ENCODE data around the gene TSNAX.
A peak's percentile ranks its signal among the peaks of the same experiment; 100 is the strongest.

Gene TSNAX

DNA sequence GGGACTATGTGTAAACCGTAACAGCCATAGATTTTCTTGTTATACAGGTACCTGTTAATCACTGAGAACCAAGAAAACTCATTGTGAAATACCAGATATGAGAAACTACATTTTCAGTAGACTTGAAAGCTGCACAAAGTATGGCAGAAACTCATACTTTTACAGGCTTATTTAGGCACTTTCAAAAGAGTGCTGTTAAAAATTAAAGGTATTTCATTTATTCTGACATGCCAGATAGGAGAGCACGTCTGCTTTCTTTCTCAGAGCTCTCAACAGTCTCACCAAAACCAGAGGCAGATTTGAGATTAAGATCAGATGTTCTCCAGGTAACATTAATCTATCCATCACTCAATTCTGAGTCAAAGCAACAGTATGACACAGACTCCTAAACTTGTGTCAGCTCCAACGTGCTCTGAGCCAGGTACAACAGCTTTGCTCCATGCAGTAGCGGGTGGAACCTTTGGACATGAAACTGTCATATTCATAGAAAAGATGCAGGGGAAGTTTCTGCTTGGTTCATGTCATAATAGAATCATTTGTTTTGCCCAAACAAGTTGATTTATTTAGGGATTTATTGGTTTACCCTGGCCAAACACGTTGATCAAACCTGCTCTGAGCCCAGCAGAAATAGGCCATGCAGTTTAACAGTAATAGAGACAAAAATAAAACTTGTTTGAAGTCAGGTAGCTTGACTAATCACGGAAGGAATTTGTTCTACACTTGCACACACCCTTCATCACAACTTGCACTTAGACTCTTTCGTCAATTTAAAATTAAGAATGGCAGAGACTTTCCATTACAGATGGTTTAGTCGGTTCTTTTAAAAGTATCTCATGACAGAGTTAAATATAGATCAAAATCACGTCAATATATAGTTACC is 20.8 kb upstream of the TSNAX start:
- DNase-seq (ENCODE audit: low read depth): no peak
- TF ChIP-seq, protein P1, sequence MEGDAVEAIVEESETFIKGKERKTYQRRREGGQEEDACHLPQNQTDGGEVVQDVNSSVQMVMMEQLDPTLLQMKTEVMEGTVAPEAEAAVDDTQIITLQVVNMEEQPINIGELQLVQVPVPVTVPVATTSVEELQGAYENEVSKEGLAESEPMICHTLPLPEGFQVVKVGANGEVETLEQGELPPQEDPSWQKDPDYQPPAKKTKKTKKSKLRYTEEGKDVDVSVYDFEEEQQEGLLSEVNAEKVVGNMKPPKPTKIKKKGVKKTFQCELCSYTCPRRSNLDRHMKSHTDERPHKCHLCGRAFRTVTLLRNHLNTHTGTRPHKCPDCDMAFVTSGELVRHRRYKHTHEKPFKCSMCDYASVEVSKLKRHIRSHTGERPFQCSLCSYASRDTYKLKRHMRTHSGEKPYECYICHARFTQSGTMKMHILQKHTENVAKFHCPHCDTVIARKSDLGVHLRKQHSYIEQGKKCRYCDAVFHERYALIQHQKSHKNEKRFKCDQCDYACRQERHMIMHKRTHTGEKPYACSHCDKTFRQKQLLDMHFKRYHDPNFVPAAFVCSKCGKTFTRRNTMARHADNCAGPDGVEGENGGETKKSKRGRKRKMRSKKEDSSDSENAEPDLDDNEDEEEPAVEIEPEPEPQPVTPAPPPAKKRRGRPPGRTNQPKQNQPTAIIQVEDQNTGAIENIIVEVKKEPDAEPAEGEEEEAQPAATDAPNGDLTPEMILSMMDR (conservative IDR thresholded peaks at IDR 0.05; ENCODE audit: control insufficient read depth, insufficient read depth, low read depth, low read length): no peak
- no peak overlapping the region for H3K4me3 ChIP-seq (ENCODE audit: control insufficient read depth, low read depth, low read length)

DNA sequence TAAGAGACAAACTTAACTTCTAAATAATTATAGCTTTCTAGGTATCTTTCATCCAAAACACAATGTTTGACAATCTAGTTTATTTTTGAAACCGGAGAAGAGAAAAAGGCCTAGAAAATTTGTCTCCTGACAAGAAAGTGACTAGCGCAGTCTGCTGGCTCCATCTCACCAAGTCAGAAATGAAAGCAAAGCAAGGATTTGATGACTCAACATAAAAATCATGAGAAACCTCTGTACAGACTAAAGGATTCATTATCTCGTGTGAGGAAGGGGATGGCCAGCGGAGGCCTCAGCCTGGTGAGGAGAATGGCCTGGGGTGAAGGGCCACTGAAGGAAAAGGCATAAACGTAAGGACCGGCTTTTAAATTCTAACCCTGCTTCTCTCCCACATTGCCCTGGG is 20.0 kb upstream of the TSNAX start:
- peak; percentile 56 for DNase-seq (ENCODE audit: low read depth)
- no peak overlapping the region for H3K4me3 ChIP-seq (ENCODE audit: control insufficient read depth, low read depth, low read length)
- TF ChIP-seq, protein P1 (conservative IDR thresholded peaks at IDR 0.05; ENCODE audit: control insufficient read depth, insufficient read depth, low read depth, low read length): no peak

DNA sequence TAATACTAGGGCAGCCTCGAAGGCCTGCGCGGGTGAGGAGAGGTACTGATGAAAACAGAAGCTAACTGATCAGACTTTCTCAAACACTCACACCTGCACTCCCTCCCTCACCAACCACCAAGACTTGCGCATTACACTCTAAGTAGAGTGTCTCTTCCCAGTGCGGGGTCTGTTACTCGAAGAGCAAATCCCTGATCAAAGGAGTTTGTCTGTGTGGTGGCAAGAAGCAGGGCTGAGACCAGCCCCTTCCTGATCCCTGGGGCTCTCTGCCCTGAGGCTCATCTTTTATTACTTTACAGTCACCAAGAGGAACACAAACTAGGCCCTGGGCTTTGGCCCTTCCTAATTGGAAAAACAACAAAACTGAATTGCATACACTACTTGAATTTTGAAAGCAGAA is 19.5 kb upstream of the TSNAX start:
- DNase-seq (ENCODE audit: low read depth): no peak
- TF ChIP-seq, protein P1 (conservative IDR thresholded peaks at IDR 0.05; ENCODE audit: control insufficient read depth, insufficient read depth, low read depth, low read length): no peak
- no peak overlapping the region for H3K4me3 ChIP-seq (ENCODE audit: control insufficient read depth, low read depth, low read length)

DNA sequence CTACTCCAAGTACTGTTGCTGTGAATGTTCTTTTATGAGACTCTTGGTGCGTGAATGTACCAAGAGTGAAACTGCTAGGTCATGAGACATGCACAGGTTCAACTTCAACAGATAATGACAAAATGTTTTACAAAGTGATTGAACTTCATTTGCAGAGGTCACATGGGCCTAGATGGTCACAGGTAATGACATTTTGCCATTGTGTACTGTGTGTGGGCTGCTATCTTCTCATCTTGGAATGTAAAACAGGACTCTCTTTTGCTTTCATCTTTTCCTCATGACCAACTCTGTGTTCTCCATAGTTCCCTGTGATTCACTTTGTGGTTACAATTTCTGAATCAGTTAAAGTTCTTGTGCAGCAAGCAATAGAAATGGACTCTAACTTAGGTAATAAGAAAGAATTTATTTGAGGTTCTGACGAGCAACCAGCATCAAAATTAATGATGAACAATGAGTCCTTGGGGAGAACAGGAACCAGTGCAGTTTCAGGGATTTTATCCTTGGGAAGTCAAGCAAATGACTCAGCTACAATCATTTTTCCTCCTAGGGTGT is 16.2 kb upstream of the TSNAX start:
- H3K4me3 ChIP-seq (ENCODE audit: control insufficient read depth, low read depth, low read length): no peak overlapping the region
- TF ChIP-seq, protein P1 (conservative IDR thresholded peaks at IDR 0.05; ENCODE audit: control insufficient read depth, insufficient read depth, low read depth, low read length): no peak
- DNase-seq (ENCODE audit: low read depth): peak; percentile 97

DNA sequence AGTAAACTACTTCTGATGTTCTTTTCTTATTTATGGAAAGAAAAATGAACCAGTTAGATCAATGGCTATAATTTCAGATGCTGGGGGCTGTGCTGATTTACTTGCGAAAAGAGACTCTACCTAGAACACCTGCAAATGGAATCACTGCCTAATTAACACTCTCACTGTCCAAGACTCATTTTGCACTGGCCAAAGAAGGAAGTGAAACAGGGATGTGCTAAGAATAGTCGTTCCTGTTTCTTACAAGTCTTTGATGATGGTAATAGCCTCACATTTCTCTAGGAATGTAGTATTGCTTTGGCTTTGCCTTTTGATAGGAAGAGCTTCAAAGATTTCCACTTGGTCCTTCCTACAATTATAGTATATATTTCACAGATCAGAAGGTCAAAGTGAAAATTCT is 12.7 kb upstream of the TSNAX start:
- TF ChIP-seq, protein P1 (conservative IDR thresholded peaks at IDR 0.05; ENCODE audit: control insufficient read depth, insufficient read depth, low read depth, low read length): no peak
- H3K4me3 ChIP-seq (ENCODE audit: control insufficient read depth, low read depth, low read length): no peak overlapping the region
- DNase-seq (ENCODE audit: low read depth): no peak

DNA sequence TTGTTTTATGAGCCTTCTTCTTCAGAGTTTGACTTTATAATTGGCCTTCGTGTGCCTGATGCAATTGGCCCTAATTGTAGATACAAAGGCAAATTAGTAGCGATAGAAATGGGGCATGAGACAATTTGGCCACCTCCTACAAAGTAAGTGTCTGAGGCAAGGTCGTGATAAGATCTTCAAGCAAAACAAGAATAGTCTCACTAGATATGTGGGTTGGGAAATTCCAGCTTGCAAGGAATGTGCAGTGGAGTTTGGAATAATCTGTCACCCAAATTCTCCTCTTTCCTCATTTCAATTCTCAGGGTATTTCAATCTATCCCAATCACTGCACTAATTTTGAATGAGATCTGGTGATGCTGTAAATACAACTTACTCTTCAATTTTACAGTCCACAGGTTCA is 11.4 kb upstream of the TSNAX start:
- no peak for DNase-seq (ENCODE audit: low read depth)
- TF ChIP-seq, protein P1 (conservative IDR thresholded peaks at IDR 0.05; ENCODE audit: control insufficient read depth, insufficient read depth, low read depth, low read length): no peak
- H3K4me3 ChIP-seq (ENCODE audit: control insufficient read depth, low read depth, low read length): no peak overlapping the region
